HG03378 (cell line): ENCODE results near the gene CLMN.

Source experiments
- ATAC-seq: cut with Tn5 transposase; IDR thresholded peaks from one replicate; pipeline ENCODE4 v1.9.1; 2021; ENCODE audit warnings: mild to moderate bottlenecking, moderate library complexity; ENCODE audit not compliant: unreplicated experiment

The CLMN gene

GRCh38 chr14:95319312-95320077, at the start of gene CLMN:
CLMN (minus strand) TSS chr14:95319908; CDS start chr14:95319792, 116 bp downstream.
- no peak for ATAC-seq

GRCh38 chr14:95365401-95365800, 45.7 kb upstream of the CLMN start:
- ATAC-seq: no peak

GRCh38 chr14:95364481-95365209, 44.9 kb upstream of the CLMN start:
- no peak for ATAC-seq

GRCh38 chr14:95363468-95363954, 43.8 kb upstream of the CLMN start:
- no peak for ATAC-seq

- ATAC-seq: no peak
These were observed 42.4 kb upstream of the CLMN start for GRCh38 chr14:95362138-95362494.

GRCh38 chr14:95361373-95362137, 41.8 kb upstream of the CLMN start:
- ATAC-seq: no peak

GRCh38 chr14:95360828-95361227, 41.1 kb upstream of the CLMN start:
- ATAC-seq: no peak

GRCh38 chr14:95359994-95360826, 40.5 kb upstream of the CLMN start:
- ATAC-seq: no peak

- ATAC-seq: no peak
These were observed 36.6 kb upstream of the CLMN start for GRCh38 chr14:95356245-95356869.

- ATAC-seq: no peak
These were observed 35.7 kb upstream of the CLMN start for GRCh38 chr14:95355422-95355821.

GRCh38 chr14:95354834-95355233, 35.1 kb upstream of the CLMN start:
- no peak for ATAC-seq

- ATAC-seq: no peak
These were observed 34.0 kb upstream of the CLMN start for GRCh38 chr14:95353664-95354063.

GRCh38 chr14:95353007-95353406, 33.3 kb upstream of the CLMN start:
- no peak for ATAC-seq

GRCh38 chr14:95352481-95352880, 32.8 kb upstream of the CLMN start:
- ATAC-seq: no peak

GRCh38 chr14:95349241-95349640, 29.5 kb upstream of the CLMN start:
- ATAC-seq: no peak

GRCh38 chr14:95348395-95349080, 28.8 kb upstream of the CLMN start:
- ATAC-seq: no peak

GRCh38 chr14:95346820-95347219, 27.1 kb upstream of the CLMN start:
- no peak for ATAC-seq

- no peak for ATAC-seq
These were observed 26.6 kb upstream of the CLMN start for GRCh38 chr14:95346266-95346665.

GRCh38 chr14:95345032-95345431, 25.3 kb upstream of the CLMN start:
- no peak for ATAC-seq

GRCh38 chr14:95344536-95344935, 24.8 kb upstream of the CLMN start:
- no peak for ATAC-seq
